Measurements from ENCODE around the gene NRP1.

DNA sequence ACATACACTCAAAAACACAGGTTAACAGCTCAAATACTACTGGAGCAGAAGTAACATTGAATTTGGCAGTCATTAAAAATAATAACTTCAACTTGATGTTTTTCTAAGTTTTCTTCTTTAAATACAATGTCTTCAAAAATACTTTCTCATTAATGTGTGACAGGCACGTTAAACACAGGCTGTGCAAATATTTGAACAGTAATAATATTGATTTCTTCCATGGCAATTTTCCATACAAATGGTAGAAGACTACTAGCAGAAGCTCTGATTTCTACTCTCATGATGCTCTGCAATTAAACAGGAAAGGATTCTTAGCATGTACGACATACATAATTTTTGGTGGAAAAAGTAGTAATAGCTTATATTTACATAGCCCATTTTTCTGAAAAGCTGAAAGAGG, 47.4 kb downstream of the NRP1 start:
- TF ChIP-seq, protein P1, sequence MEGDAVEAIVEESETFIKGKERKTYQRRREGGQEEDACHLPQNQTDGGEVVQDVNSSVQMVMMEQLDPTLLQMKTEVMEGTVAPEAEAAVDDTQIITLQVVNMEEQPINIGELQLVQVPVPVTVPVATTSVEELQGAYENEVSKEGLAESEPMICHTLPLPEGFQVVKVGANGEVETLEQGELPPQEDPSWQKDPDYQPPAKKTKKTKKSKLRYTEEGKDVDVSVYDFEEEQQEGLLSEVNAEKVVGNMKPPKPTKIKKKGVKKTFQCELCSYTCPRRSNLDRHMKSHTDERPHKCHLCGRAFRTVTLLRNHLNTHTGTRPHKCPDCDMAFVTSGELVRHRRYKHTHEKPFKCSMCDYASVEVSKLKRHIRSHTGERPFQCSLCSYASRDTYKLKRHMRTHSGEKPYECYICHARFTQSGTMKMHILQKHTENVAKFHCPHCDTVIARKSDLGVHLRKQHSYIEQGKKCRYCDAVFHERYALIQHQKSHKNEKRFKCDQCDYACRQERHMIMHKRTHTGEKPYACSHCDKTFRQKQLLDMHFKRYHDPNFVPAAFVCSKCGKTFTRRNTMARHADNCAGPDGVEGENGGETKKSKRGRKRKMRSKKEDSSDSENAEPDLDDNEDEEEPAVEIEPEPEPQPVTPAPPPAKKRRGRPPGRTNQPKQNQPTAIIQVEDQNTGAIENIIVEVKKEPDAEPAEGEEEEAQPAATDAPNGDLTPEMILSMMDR (IDR thresholded peaks at IDR 0.05; ENCODE audit: low read depth, low read length, poor library complexity, severe bottlenecking) = no peak
- TF ChIP-seq EZH2phosphoT487 (IDR thresholded peaks at IDR 0.05; ENCODE audit: borderline replicate concordance, low read length) = no peak
